ENCODE measurements around the gene CCSER1.
"Not testable (repeated sequence)": the region's sequence is repeated elsewhere in the genome, so short reads cannot be mapped to it uniquely, and the experiment has no call there.

The CCSER1 gene

GRCh38 chr4:91304292-91304691 lies 1177.1 kb downstream of the CCSER1 start:
- no peak for DNase-seq (ENCODE audit: low read depth, low spot score)
- H3K4me3 ChIP-seq (ENCODE audit: low read depth, low read length), result no peak overlapping the region
- POLR2A ChIA-PET, result no interaction called here
- TF ChIP-seq CTCF (IDR thresholded peaks at IDR 0.05; ENCODE audit: insufficient read depth, low read length, missing control alignments), result no peak
- CTCF ChIA-PET, result no interaction called here

GRCh38 chr4:91317434-91317833 lies 1190.2 kb downstream of the CCSER1 start:
- TF ChIP-seq CTCF (IDR thresholded peaks at IDR 0.05; ENCODE audit: insufficient read depth, low read length, missing control alignments), result no peak
- no peak for DNase-seq (ENCODE audit: low read depth, low spot score)
- no peak overlapping the region for H3K4me3 ChIP-seq (ENCODE audit: low read depth, low read length)
- ChIA-PET CTCF (no interaction called here), POLR2A (no interaction called here)

GRCh38 chr4:91319556-91320268 lies 1192.5 kb downstream of the CCSER1 start:
- no peak for TF ChIP-seq CTCF (IDR thresholded peaks at IDR 0.05; ENCODE audit: insufficient read depth, low read length, missing control alignments)
- ChIA-PET CTCF (no interaction called here), POLR2A (no interaction called here)
- no peak for DNase-seq (ENCODE audit: low read depth, low spot score)
- no peak overlapping the region for H3K4me3 ChIP-seq (ENCODE audit: low read depth, low read length)

GRCh38 chr4:91322961-91323360 lies 1195.8 kb downstream of the CCSER1 start:
- no peak for DNase-seq (ENCODE audit: low read depth, low spot score)
- no peak overlapping the region for H3K4me3 ChIP-seq (ENCODE audit: low read depth, low read length)
- CTCF ChIA-PET, result no interaction called here
- POLR2A ChIA-PET, result no interaction called here
- TF ChIP-seq CTCF (IDR thresholded peaks at IDR 0.05; ENCODE audit: insufficient read depth, low read length, missing control alignments), result no peak

GRCh38 chr4:91325495-91325894 lies 1198.3 kb downstream of the CCSER1 start:
- POLR2A ChIA-PET, result no interaction called here
- CTCF ChIA-PET, result no interaction called here
- no peak for TF ChIP-seq CTCF (IDR thresholded peaks at IDR 0.05; ENCODE audit: insufficient read depth, low read length, missing control alignments)
- DNase-seq (ENCODE audit: low read depth, low spot score), result no peak
- H3K4me3 ChIP-seq (ENCODE audit: low read depth, low read length), result no peak overlapping the region

GRCh38 chr4:91326167-91326566 lies 1199.0 kb downstream of the CCSER1 start:
- POLR2A ChIA-PET; H3K4me3 ChIP-seq (ENCODE audit: low read depth, low read length); DNase-seq (ENCODE audit: low read depth, low spot score); CTCF ChIA-PET: not testable (repeated sequence)

GRCh38 chr4:91330555-91331137 lies 1203.5 kb downstream of the CCSER1 start:
- H3K4me3 ChIP-seq (ENCODE audit: low read depth, low read length), result no peak overlapping the region
- ChIA-PET POLR2A (no interaction called here), CTCF (no interaction called here)
- DNase-seq (ENCODE audit: low read depth, low spot score), result no peak
- no peak for TF ChIP-seq CTCF (IDR thresholded peaks at IDR 0.05; ENCODE audit: insufficient read depth, low read length, missing control alignments)

All from AG04449 (cell line).